PC-9 (cell line): ENCODE results near the gene GCGR. TPM values are rescaled to one million over a fixed set of nuclear protein-coding genes. Genes with fewer than 3 reads are reported as not detected.

ENCODE experiments used
- BruUV-seq: library from RNA; stranded (reverse); fragments of 400-500 nt; replicated peaks from 2 replicates; lab custom pipeline; 2021; lab: Mats Ljungman, UMichigan
- CTCF ChIA-PET: fragments of 300-600 bp; sonication (Branson Sonifier 250); formaldehyde crosslinking; loops from one replicate; lab custom pipeline; 2022; ENCODE audit warnings: antibody characterized with exemption; lab: Charles Lee
- POLR2A ChIA-PET: fragments of 300-600 bp; sonication (Branson Sonifier 250); formaldehyde crosslinking; loops from one replicate; lab custom pipeline; 2022; ENCODE audit warnings: antibody characterized with exemption; ENCODE audit not compliant: unreplicated experiment; lab: Charles Lee
- DNase-seq, 2 experiments: peaks; one replicate each; pipeline versions ENCODE4 v3.0.0 to v3.0.0-alpha.2; 2015 to 2022; ENCODE audit warnings: mixed read lengths in 1 of 2
- H2AFZ ChIP-seq: fragments of 200-600 bp; sonication (generic); 2 replicates; pipeline ENCODE4 v1.8.1; 2017; ENCODE audit warnings: antibody characterized with exemption
- H3F3A ChIP-seq: fragments of 200-600 bp; sonication (generic); 2 replicates; pipeline ENCODE4 v1.8.1; 2017; ENCODE audit warnings: antibody characterized with exemption, mild to moderate bottlenecking, low read depth; ENCODE audit not compliant: insufficient read depth
- H3K27ac ChIP-seq: fragments of 200-600 bp; sonication (generic); 2 replicates; pipeline ENCODE4 v1.6.1; 2016; ENCODE audit warnings: mixed run types
- H3K27me3 ChIP-seq: fragments of 200-600 bp; sonication (generic); 2 replicates; pipeline ENCODE4 v1.6.1; 2016; ENCODE audit warnings: low read depth, mixed run types; ENCODE audit not compliant: insufficient read depth
- H3K36me3 ChIP-seq: fragments of 200-600 bp; sonication (generic); 2 replicates; pipeline ENCODE4 v1.6.1; 2016; ENCODE audit warnings: low read depth, mixed run types
- H3K4me1 ChIP-seq: fragments of 200-600 bp; sonication (generic); replicated peaks from 2 replicates; pipeline ENCODE4 v1.6.1; 2016; ENCODE audit warnings: mixed run types; ENCODE audit not compliant: insufficient read depth
- H3K4me2 ChIP-seq: fragments of 200-600 bp; sonication (generic); 2 replicates; pipeline ENCODE4 v1.6.1; 2017; ENCODE audit warnings: mixed run types
- H3K4me3 ChIP-seq: fragments of 200-600 bp; sonication (generic); 2 replicates; pipeline ENCODE4 v1.6.1; 2016; ENCODE audit warnings: mixed run types
- H3K79me2 ChIP-seq: fragments of 200-600 bp; sonication (generic); 2 replicates; pipeline ENCODE4 v1.6.1; 2017; ENCODE audit warnings: low read depth, mixed run types
- H3K9me2 ChIP-seq: fragments of 200-600 bp; sonication (generic); 2 replicates; pipeline ENCODE4 v1.8.1; 2017; ENCODE audit warnings: mild to moderate bottlenecking; ENCODE audit not compliant: insufficient read depth
- H3K9me3 ChIP-seq: fragments of 200-600 bp; sonication (generic); 2 replicates; pipeline ENCODE4 v1.8.1; 2016; ENCODE audit warnings: low read depth; ENCODE audit not compliant: insufficient read depth
- H4K20me1 ChIP-seq: fragments of 200-600 bp; sonication (generic); 2 replicates; pipeline ENCODE4 v1.8.1; 2017; ENCODE audit not compliant: insufficient read depth
- EZH2 ChIP-seq: fragments of 200-600 bp; sonication (generic); IDR thresholded peaks from 2 replicates; pipeline ENCODE4 v1.8.0; 2017; ENCODE audit warnings: antibody characterized with exemption, low read depth
- intact Hi-C: fragments of 100-400 bp; cut with micrococcal nuclease; formaldehyde crosslinking; loops from one replicate; pipeline ENCODE4 v1.10.0; 2022; ENCODE audit not compliant: unreplicated experiment
- total RNA-seq: library from RNA; stranded (reverse); gene quantifications from 2 replicates; pipeline ENCODE4 v1.2.3, GENCODE V29; 2021
- TF ChIP-seq, protein P1 (sequence below): fragments of 200-600 bp; sonication (generic); conservative IDR thresholded peaks from 2 replicates; pipeline ENCODE4 v1.6.1; 2017; ENCODE audit warnings: mixed run types, antibody characterized with exemption, mild to moderate bottlenecking, moderate library complexity

GCGR gene
- total RNA-seq, 1 experiment from 2014 or later: not detected

DNA sequence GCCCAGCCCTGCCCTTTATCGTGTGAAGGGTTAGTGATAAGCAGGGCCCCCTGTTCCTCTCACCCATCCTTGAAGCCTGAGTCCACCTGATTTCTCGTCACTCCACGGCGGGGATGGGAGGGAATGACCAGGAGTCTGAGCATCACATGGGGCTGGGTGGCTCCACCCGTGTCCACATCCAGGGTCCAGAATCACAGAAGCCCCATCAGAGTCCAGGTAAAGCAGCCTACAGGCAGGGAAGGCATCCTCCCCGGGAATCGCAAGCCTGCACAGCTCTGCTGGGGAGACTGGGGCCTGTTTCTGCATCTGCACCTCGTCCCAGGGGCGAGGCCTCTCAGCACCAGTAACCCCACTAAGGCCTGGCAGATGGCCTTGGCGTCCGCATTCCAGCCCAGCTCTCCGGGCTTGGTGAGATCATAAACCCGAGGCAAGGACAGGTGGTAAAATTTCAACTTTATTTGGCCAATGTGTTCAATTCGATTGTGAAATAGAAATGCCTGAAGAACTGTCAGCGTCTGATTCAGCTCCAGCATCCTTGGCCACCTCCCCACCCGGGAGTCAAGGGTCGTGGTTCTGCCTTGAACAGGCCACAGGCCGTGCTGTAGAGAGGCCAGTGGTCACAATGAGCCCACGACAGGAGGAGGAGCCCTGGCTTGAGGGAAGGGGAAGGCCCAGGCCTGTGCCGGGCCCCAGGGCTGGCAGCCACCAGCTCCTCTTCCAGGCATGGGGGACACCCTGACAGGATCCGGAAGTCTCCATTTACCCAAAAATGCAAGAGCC lies 39.0 kb downstream of the GCGR start:
- no peak overlapping the region for H3K4me2 ChIP-seq
- no peaks in the 10 kb centered on the region for H3K4me1 ChIP-seq
- ChIA-PET CTCF (interaction anchor here (0.5 kb wide), 1 partner anchor 111 kb away, joined by 5 read pairs; no protein-coding TSS in a partner anchor), POLR2A (interaction anchor here (0.6 kb wide), 2 partner anchors 18 to 20 kb away, joined by 4 to 5 read pairs; no protein-coding TSS in a partner anchor)
- no peak overlapping the region for H3K4me3 ChIP-seq
- TF ChIP-seq, protein P1, sequence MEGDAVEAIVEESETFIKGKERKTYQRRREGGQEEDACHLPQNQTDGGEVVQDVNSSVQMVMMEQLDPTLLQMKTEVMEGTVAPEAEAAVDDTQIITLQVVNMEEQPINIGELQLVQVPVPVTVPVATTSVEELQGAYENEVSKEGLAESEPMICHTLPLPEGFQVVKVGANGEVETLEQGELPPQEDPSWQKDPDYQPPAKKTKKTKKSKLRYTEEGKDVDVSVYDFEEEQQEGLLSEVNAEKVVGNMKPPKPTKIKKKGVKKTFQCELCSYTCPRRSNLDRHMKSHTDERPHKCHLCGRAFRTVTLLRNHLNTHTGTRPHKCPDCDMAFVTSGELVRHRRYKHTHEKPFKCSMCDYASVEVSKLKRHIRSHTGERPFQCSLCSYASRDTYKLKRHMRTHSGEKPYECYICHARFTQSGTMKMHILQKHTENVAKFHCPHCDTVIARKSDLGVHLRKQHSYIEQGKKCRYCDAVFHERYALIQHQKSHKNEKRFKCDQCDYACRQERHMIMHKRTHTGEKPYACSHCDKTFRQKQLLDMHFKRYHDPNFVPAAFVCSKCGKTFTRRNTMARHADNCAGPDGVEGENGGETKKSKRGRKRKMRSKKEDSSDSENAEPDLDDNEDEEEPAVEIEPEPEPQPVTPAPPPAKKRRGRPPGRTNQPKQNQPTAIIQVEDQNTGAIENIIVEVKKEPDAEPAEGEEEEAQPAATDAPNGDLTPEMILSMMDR: no peak
- TF ChIP-seq EZH2: no peak
- no peak overlapping the region for H3K27ac ChIP-seq
- no peaks in the 10 kb centered on the region for H3K9me2 ChIP-seq
- H3F3A ChIP-seq: peaks cover 4% of the 10 kb centered on the region; the same call in 1 of the 2 replicates
- no peaks in the 10 kb centered on the region for H3K79me2 ChIP-seq
- H3K36me3 ChIP-seq: no peaks in the 10 kb centered on the region
- no peaks in the 10 kb centered on the region for H4K20me1 ChIP-seq
- H3K27me3 ChIP-seq: no peaks in the 10 kb centered on the region
- intact Hi-C loops: no loop called here
- no peak overlapping the region for H2AFZ ChIP-seq
- DNase-seq: no peak
- BruUV-seq: no TSS peak
- no peaks in the 10 kb centered on the region for H3K9me3 ChIP-seq

DNA sequence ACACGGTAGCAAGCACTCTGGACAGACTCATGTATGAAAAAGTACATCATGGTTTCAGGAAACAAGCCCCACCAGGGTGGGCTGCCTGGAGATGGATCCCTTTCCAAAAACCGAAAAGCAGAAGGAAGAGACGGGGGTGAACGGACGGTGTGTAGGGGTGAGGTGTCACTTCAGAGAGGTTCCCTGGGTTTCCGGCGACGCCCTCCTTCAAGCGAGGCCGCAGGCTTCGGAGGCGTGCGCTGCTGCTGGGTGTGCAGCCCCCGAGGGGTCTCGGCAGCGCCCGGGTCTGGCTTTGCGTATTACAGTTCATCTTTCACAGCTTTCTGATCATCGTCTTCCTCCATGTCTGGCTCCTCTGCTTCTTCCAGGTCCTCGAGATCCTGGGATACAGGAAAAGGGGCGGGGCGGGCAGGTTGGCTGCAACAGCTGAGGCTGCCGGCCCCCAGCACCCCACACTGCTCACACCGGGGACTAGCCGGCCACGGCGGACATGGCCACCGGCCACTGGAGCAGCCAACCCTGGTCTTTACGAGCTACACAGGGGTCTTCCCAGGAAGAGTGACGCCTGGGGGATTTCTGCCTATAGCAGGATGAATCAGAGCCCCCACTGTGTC lies 39.9 kb downstream of the GCGR start:
- Histone ChIP-seq H2AFZ (no peak overlapping the region), H3K4me2 (no peak overlapping the region), H3F3A (peaks cover 3% of the 10 kb centered on the region; the same call in 1 of the 2 replicates), H3K4me1 (no peaks in the 10 kb centered on the region), H3K9me2 (no peaks in the 10 kb centered on the region), H3K4me3 (no peak overlapping the region), H3K36me3 (no peaks in the 10 kb centered on the region), H3K9me3 (no peaks in the 10 kb centered on the region), H3K27me3 (no peaks in the 10 kb centered on the region), H3K79me2 (no peaks in the 10 kb centered on the region), H3K27ac (no peak overlapping the region), H4K20me1 (no peaks in the 10 kb centered on the region)
- intact Hi-C loops: no loop called here
- ChIA-PET POLR2A (interaction anchor here (0.6 to 0.7 kb wide), 2 partner anchors 21 to 108 kb away, joined by 4 to 5 read pairs; no protein-coding TSS in a partner anchor), CTCF (no interaction called here)
- TF ChIP-seq, protein P1: no peak
- no peak for TF ChIP-seq EZH2
- DNase-seq: no peak
- BruUV-seq: no TSS peak

DNA sequence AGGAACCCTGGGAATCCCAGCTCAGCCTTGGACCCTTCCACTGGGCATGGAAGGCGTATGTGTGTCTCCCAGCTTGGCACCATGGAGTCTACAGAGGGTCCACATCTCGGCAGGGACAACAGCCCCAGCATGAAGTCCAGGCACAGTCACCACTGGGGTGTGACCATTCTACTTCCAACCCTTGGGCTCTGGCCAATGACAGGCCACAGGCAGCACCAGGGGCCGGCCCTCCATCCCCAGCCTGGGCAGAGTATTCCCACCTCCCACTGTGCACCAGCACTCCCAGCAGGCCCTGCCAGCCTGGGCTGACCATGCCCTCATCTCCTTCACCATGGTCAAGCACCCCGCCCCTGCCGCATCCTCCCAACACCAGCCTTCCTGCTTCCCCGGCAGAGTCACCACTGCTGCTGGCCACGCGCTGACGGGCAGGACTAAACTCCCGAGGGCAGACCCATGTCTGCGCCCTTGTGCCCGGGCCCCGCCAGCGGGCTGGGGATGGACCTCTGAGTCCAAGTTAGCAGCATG lies 40.4 kb downstream of the GCGR start:
- intact Hi-C loops: no loop called here
- TF ChIP-seq EZH2: no peak
- TF ChIP-seq, protein P1: no peak
- Histone ChIP-seq H3K27me3 (no peaks in the 10 kb centered on the region), H3K27ac (no peak overlapping the region), H3K4me1 (no peaks in the 10 kb centered on the region), H3K79me2 (no peaks in the 10 kb centered on the region), H3K9me3 (no peaks in the 10 kb centered on the region), H4K20me1 (no peaks in the 10 kb centered on the region), H2AFZ (no peak overlapping the region), H3K9me2 (no peaks in the 10 kb centered on the region), H3K36me3 (no peaks in the 10 kb centered on the region), H3K4me3 (no peak overlapping the region), H3K4me2 (no peak overlapping the region), H3F3A (peaks cover 3% of the 10 kb centered on the region; the same call in 1 of the 2 replicates)
- ChIA-PET CTCF (no interaction called here), POLR2A (interaction anchor here (0.7 kb wide), 1 partner anchor 109 kb away, joined by 4 read pairs; no protein-coding TSS in a partner anchor)
- no peak for DNase-seq
- no TSS peak for BruUV-seq
